Testis (tissue), 2 donors: Measurements from ENCODE around the gene TIAM1.

Source experiments
- CTCF ChIP-seq, 3 experiments: fragments of 450-650 bp in 2 of 3; fragments of 200-600 bp in 1 of 3; sonication (generic) in 1 of 3; IDR thresholded peaks; one replicate each; pipeline ENCODE4 v1.5.1; 2016 to 2019; ENCODE audit warnings: antibody characterized with exemption in 3 of 3, mild to moderate bottlenecking in 2 of 3, moderate library complexity in 1 of 3
- POLR2A ChIP-seq: fragments of 450-650 bp; IDR thresholded peaks from one replicate; pipeline ENCODE4 v1.6.1; 2017; ENCODE audit warnings: antibody characterized with exemption, mild to moderate bottlenecking, moderate library complexity

- TF ChIP-seq CTCF (IDR thresholded peaks at IDR 0.05) (no peak), POLR2A (no peak)
Observed at GRCh38 chr21:31230937-31231336, 113.1 kb downstream of the TIAM1 start.
